HepG2 (cell line): Measurements from ENCODE around the gene SH3GLB2. TPM values are rescaled to one million over a fixed set of nuclear protein-coding genes. Genes with fewer than 3 reads are reported as not detected.

ENCODE experiments used
- BHLHE40 ChIP-seq: IDR thresholded peaks from 2 replicates; pipeline ENCODE4 v1.6.1; 2011; ENCODE audit warnings: low read length, improper control_type of control experiment
- BORCS8-MEF2B ChIP-seq: sonication (generic); formaldehyde crosslinking; IDR thresholded peaks from 2 replicates; pipeline ENCODE4 v1.8.0; 2022; ENCODE audit warnings: mild to moderate bottlenecking, missing genetic modification reagents
- CCAR2 ChIP-seq: fragments of 200-400 bp; formaldehyde crosslinking; optimal IDR thresholded peaks from 2 replicates; pipeline ENCODE3; 2018; ENCODE audit warnings: low read depth, mild to moderate bottlenecking, low read length, moderate library complexity
- GFI1 ChIP-seq: sonication (generic); formaldehyde crosslinking; IDR thresholded peaks from 2 replicates; pipeline ENCODE4 v1.5.0; 2020; ENCODE audit warnings: missing genetic modification reagents, mild to moderate bottlenecking, borderline replicate concordance
- HOXA7 ChIP-seq: sonication (generic); formaldehyde crosslinking; IDR thresholded peaks from 2 replicates; pipeline ENCODE4 v1.8.1; 2022; ENCODE audit warnings: mild to moderate bottlenecking, missing genetic modification reagents, moderate library complexity
- JUND ChIP-seq: sonication (generic); formaldehyde crosslinking; IDR thresholded peaks from 2 replicates; pipeline ENCODE4 v1.8.0; 2022; ENCODE audit warnings: mild to moderate bottlenecking, missing genetic modification reagents
- MED13 ChIP-seq: sonication (generic); formaldehyde crosslinking; IDR thresholded peaks from 2 replicates; pipeline ENCODE4 v1.5.0; 2020; ENCODE audit warnings: missing genetic modification reagents
- MED8 ChIP-seq: sonication (generic); formaldehyde crosslinking; IDR thresholded peaks from 2 replicates; pipeline ENCODE4 v1.8.1; 2023; ENCODE audit warnings: mild to moderate bottlenecking, missing genetic modification reagents; ENCODE audit not compliant: insufficient replicate concordance
- MEIS2 ChIP-seq: sonication (generic); formaldehyde crosslinking; IDR thresholded peaks from 2 replicates; pipeline ENCODE4 v1.9.0; 2021; ENCODE audit warnings: mild to moderate bottlenecking, missing genetic modification reagents
- NFE2L2 ChIP-seq: fragments of 150-350 bp; IDR thresholded peaks from 2 replicates; pipeline ENCODE4 v1.6.1; 2014; ENCODE audit warnings: low read length
- PLRG1 ChIP-seq: fragments of 450-650 bp; conservative IDR thresholded peaks from 2 replicates; pipeline ENCODE4 v1.6.1; 2016
- REPIN1 ChIP-seq: sonication (generic); formaldehyde crosslinking; IDR thresholded peaks from 2 replicates; pipeline ENCODE4 v1.8.0; 2022; ENCODE audit warnings: missing genetic modification reagents, low read depth, mild to moderate bottlenecking, borderline replicate concordance
- RFXANK ChIP-seq: IDR thresholded peaks from 2 replicates; pipeline ENCODE4 v1.6.1; 2016
- SAFB2 ChIP-seq: sonication (generic); formaldehyde crosslinking; IDR thresholded peaks from 2 replicates; pipeline ENCODE4 v1.5.1; 2020; ENCODE audit warnings: missing genetic modification reagents, low read depth, mild to moderate bottlenecking, borderline replicate concordance
- SETDB1 ChIP-seq: sonication (generic); formaldehyde crosslinking; IDR thresholded peaks from 2 replicates; pipeline ENCODE4 v1.5.1; 2020; ENCODE audit warnings: missing genetic modification reagents, mild to moderate bottlenecking, borderline replicate concordance
- TARDBP ChIP-seq: sonication (generic); formaldehyde crosslinking; IDR thresholded peaks from 2 replicates; pipeline ENCODE4 v1.8.0; 2022; ENCODE audit warnings: mild to moderate bottlenecking, missing genetic modification reagents
- polyA plus RNA-seq, 8 experiments: library from polyadenylated mRNA; depleted of rRNA in 3 of 8; stranded (reverse) in 7 of 8; unstranded in 1 of 8; fragments of >200 nt; fragmentation: Illumina TruSeq in 4 of 8; extraction: Trizol in 4 of 8; gene quantifications; 2 replicates each; pipeline versions ENCODE4 v1.2.1 to v1.2.3, GENCODE V29; 2011 to 2016; ENCODE audit warnings: low read depth in 4 of 8, missing spikeins in 1 of 8, mixed read lengths in 1 of 8; ENCODE audit not compliant: insufficient read depth in 1 of 8
- total RNA-seq, 5 experiments: library from RNA; depleted of rRNA; stranded (reverse); fragments of >200 nt; fragmentation: Illumina TruSeq; extraction: Trizol; gene quantifications; 2 replicates each; pipeline ENCODE4 v1.2.3, GENCODE V29; 2016; ENCODE audit warnings: low read depth in 1 of 5
- TF ChIP-seq, protein P1 (sequence below): IDR thresholded peaks from 2 replicates; pipeline ENCODE4 v1.6.1; 2016; ENCODE audit warnings: missing compliant biosample characterization, missing genetic modification reagents, borderline replicate concordance
- TF ChIP-seq, protein P2 (sequence below): sonication (generic); formaldehyde crosslinking; IDR thresholded peaks from 2 replicates; pipeline ENCODE4 v1.4.0; 2020; ENCODE audit warnings: missing genetic modification reagents, borderline replicate concordance
- TF ChIP-seq, protein P3 (sequence below): sonication (generic); formaldehyde crosslinking; IDR thresholded peaks from 2 replicates; pipeline ENCODE4 v1.4.0; 2020; ENCODE audit warnings: missing genetic modification reagents, borderline replicate concordance
- TF ChIP-seq, protein P4 (sequence below): sonication (generic); formaldehyde crosslinking; IDR thresholded peaks from 2 replicates; pipeline ENCODE4 v1.9.0; 2022; ENCODE audit warnings: low read depth, missing genetic modification reagents

SH3GLB2 gene
- total and polyA plus RNA-seq, 2 of the 13 experiments (the other 11 are each of a cell fraction or from before 2014, with no cell fraction given), result 24.0 to 40.6 TPM

DNA sequence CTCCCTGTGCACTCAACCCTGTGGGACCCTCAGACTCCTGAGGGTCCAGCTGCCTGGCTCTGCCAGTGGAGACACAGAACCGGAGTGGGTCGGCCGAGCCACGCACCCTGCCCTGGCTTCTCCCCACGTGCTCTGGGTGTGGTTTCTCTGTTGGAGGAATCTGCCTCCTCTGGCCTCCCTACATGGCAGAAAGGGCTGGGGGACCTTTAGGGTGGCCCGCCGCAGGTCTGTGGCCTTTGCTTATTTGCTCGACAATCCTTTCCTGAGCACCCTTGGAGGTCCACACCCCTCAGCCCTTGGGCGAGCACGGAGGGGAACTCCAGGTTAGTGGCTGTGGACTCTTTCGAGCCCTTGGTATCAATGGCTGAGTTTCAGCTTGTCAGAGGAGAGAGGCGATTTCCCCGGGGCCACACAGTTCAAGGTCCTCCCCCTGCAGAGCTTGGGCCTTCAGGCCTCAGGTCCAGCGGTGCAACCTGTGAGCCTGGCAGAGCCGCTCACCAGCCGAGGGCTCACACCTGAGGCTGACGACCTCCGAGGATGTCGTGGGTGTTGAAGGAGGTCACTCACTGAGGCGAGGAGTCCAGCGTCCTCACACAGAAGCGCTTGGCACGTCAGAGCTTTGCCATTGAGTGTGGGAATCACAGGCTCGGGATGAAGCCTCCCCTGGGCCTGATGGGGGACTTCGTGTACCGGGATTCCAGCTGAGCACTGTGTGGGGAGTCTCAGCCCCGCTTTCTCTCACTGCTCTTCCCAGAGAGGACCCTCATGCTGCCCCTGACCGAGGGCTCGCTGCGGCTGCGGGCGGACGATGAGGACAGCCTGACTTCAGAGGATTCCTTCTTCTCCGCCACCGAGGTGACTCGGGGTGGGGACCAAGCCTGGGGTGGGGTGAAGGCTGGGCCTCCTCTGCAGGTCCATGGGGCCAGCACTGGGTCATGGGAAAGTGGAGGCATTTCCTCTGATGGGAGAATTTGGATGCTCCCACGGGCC, 32.0 kb upstream of the SH3GLB2 start (continued):
- TF ChIP-seq PLRG1, result no peak
- TF ChIP-seq NFE2L2, result no peak
- TF ChIP-seq SAFB2 (CRISPR knock-in tag), result no peak
- no peak for TF ChIP-seq HOXA7
- TF ChIP-seq SETDB1, result no peak
- TF ChIP-seq, protein P1, sequence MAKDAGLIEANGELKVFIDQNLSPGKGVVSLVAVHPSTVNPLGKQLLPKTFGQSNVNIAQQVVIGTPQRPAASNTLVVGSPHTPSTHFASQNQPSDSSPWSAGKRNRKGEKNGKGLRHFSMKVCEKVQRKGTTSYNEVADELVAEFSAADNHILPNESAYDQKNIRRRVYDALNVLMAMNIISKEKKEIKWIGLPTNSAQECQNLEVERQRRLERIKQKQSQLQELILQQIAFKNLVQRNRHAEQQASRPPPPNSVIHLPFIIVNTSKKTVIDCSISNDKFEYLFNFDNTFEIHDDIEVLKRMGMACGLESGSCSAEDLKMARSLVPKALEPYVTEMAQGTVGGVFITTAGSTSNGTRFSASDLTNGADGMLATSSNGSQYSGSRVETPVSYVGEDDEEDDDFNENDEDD, result no peak; the same call in 1 of the 2 replicates
- TF ChIP-seq MED8 (CRISPR knock-in tag), result no peak
- no peak for TF ChIP-seq TARDBP (CRISPR knock-in tag)
- TF ChIP-seq MEIS2, result no peak
- TF ChIP-seq JUND (CRISPR knock-in tag), result no peak
- no peak for TF ChIP-seq GFI1 (CRISPR knock-in tag)
- TF ChIP-seq, protein P2, sequence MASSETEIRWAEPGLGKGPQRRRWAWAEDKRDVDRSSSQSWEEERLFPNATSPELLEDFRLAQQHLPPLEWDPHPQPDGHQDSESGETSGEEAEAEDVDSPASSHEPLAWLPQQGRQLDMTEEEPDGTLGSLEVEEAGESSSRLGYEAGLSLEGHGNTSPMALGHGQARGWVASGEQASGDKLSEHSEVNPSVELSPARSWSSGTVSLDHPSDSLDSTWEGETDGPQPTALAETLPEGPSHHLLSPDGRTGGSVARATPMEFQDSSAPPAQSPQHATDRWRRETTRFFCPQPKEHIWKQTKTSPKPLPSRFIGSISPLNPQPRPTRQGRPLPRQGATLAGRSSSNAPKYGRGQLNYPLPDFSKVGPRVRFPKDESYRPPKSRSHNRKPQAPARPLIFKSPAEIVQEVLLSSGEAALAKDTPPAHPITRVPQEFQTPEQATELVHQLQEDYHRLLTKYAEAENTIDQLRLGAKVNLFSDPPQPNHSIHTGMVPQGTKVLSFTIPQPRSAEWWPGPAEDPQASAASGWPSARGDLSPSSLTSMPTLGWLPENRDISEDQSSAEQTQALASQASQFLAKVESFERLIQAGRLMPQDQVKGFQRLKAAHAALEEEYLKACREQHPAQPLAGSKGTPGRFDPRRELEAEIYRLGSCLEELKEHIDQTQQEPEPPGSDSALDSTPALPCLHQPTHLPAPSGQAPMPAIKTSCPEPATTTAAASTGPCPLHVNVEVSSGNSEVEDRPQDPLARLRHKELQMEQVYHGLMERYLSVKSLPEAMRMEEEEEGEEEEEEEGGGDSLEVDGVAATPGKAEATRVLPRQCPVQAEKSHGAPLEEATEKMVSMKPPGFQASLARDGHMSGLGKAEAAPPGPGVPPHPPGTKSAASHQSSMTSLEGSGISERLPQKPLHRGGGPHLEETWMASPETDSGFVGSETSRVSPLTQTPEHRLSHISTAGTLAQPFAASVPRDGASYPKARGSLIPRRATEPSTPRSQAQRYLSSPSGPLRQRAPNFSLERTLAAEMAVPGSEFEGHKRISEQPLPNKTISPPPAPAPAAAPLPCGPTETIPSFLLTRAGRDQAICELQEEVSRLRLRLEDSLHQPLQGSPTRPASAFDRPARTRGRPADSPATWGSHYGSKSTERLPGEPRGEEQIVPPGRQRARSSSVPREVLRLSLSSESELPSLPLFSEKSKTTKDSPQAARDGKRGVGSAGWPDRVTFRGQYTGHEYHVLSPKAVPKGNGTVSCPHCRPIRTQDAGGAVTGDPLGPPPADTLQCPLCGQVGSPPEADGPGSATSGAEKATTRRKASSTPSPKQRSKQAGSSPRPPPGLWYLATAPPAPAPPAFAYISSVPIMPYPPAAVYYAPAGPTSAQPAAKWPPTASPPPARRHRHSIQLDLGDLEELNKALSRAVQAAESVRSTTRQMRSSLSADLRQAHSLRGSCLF, result no peak
- TF ChIP-seq, protein P3, sequence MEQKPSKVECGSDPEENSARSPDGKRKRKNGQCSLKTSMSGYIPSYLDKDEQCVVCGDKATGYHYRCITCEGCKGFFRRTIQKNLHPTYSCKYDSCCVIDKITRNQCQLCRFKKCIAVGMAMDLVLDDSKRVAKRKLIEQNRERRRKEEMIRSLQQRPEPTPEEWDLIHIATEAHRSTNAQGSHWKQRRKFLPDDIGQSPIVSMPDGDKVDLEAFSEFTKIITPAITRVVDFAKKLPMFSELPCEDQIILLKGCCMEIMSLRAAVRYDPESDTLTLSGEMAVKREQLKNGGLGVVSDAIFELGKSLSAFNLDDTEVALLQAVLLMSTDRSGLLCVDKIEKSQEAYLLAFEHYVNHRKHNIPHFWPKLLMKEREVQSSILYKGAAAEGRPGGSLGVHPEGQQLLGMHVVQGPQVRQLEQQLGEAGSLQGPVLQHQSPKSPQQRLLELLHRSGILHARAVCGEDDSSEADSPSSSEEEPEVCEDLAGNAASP (CRISPR knock-in tag), result no peak
- TF ChIP-seq MED13 (CRISPR knock-in tag), result no peak
- TF ChIP-seq BORCS8-MEF2B, result 0 out of 2 replicates have a peak, but pooled peaks have one; percentile 37
- no peak for TF ChIP-seq BHLHE40
- TF ChIP-seq, protein P4, sequence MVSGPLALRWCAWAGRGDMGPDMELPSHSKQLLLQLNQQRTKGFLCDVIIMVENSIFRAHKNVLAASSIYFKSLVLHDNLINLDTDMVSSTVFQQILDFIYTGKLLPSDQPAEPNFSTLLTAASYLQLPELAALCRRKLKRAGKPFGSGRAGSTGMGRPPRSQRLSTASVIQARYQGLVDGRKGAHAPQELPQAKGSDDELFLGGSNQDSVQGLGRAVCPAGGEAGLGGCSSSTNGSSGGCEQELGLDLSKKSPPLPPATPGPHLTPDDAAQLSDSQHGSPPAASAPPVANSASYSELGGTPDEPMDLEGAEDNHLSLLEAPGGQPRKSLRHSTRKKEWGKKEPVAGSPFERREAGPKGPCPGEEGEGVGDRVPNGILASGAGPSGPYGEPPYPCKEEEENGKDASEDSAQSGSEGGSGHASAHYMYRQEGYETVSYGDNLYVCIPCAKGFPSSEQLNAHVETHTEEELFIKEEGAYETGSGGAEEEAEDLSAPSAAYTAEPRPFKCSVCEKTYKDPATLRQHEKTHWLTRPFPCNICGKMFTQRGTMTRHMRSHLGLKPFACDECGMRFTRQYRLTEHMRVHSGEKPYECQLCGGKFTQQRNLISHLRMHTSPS (CRISPR knock-in tag), result peak; percentile 54; the same call in 1 of the 2 replicates
- TF ChIP-seq REPIN1 (CRISPR knock-in tag), result 0 out of 2 replicates have a peak, but pooled peaks have one; percentile 17
- TF ChIP-seq RFXANK, result no peak
- no peak for TF ChIP-seq CCAR2
